WI38 (cell line): ENCODE results near the gene HOMER1.

Experiments used
- H3K4me3 ChIP-seq: 2 replicates; pipeline ENCODE4 v1.5.1; 2011; ENCODE audit warnings: low read depth, mild to moderate bottlenecking, control low read depth, low read length
- CTCF ChIP-seq: IDR thresholded peaks from 2 replicates; pipeline ENCODE4 v1.5.1; 2012; ENCODE audit warnings: low read depth, mild to moderate bottlenecking, control low read depth, low read length

Gene HOMER1

DNA sequence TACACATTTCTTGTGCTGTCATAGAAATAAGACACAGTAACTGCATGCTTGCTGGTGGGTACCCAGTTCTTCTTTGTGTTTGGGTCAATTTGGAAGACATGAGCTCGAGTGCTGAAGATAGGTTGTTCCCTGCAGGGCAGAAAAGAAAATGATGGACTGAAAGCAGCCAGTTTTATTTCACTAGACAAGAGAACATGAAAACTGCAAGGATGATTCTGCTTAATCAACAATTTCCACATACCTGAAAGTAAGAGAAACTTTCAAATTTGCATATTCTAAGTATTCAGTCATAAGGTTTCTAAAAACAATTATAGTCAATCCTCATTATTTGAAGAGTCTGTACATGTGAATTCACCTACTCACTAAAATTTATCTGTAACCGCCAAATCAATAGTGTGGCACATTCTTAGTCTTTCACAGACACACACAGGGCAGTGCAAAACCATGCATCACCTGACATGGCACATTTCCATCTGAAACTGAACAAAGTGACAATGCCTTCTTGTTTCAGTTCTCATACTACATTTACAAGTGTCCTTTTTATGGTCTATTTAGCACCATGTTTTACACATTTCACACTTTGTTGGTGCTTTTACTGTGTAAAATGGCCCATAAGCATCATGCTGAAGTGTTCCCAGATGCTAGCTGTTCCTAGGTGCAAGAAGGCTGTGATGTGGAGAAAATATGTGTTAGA, 56.9 kb downstream of the HOMER1 start:
- no peak for TF ChIP-seq CTCF
- no peak overlapping the region for H3K4me3 ChIP-seq

GRCh38 chr5:79456400-79456799, 57.5 kb downstream of the HOMER1 start:
- no peak overlapping the region for H3K4me3 ChIP-seq
- TF ChIP-seq CTCF: no peak

DNA sequence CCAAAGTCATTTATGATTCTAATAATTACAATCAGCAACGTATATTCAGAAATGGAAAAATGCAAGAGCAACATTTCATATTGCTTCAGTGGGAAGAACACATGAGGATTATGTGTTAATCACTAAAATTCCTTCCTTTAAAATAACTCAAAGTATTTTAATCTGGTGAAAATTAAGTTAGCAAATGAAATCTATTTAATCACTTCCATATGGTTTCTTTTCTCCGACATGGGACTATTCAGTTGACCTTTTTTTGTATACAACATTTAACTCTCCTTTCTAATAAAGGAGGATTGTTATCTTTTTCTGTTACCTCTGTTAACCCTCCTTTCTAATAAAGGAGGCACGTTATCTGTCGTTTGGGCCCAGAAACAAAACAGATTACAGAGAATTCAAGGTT, 59.9 kb downstream of the HOMER1 start:
- no peak overlapping the region for H3K4me3 ChIP-seq
- TF ChIP-seq CTCF: no peak

GRCh38 chr5:79448336-79448735, 65.6 kb downstream of the HOMER1 start:
- no peak overlapping the region for H3K4me3 ChIP-seq
- TF ChIP-seq CTCF: no peak

DNA sequence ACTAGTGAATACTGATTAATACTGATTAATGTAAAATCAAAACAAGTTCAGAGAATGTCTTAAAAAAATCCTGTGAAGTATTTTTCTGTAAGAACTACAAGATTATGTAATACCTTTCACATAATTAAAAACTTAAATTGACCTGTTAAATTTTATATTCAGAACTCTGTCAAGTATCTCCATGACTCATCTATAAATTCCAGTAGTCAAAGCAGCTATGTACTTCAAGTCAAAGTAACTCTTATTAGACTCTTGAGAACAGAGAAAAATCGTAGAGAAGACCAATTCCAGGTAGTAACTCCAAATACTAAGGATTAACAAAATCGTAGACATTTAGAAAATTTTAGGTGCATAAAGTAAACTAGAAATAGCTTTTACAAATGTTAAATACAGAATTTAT, 77.1 kb downstream of the HOMER1 start:
- H3K4me3 ChIP-seq: no peak overlapping the region
- no peak for TF ChIP-seq CTCF

- no peak overlapping the region for H3K4me3 ChIP-seq
- TF ChIP-seq CTCF: no peak
Measured at GRCh38 chr5:79436224-79436623, 77.7 kb downstream of the HOMER1 start.

DNA sequence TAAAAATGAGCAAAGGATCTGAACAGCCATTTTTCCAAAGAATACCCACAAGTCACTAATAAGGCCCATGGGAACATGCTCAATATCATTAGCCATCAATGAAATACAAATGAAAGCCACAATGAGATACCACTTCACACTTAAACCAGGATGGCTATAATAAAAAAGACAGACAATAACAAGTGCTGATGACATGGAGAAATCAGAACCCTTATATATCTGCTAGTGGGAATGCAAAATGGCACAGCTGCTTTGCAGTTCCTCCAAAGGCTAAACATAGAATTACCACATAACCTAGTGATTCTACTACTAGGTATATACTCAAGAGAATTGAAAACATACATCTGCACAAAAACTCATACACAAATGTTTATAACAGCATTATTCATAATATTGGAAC, 83.7 kb downstream of the HOMER1 start:
- TF ChIP-seq CTCF: no peak
- no peak overlapping the region for H3K4me3 ChIP-seq
